ENCODE measurements around the gene BTNL2.

DNA sequence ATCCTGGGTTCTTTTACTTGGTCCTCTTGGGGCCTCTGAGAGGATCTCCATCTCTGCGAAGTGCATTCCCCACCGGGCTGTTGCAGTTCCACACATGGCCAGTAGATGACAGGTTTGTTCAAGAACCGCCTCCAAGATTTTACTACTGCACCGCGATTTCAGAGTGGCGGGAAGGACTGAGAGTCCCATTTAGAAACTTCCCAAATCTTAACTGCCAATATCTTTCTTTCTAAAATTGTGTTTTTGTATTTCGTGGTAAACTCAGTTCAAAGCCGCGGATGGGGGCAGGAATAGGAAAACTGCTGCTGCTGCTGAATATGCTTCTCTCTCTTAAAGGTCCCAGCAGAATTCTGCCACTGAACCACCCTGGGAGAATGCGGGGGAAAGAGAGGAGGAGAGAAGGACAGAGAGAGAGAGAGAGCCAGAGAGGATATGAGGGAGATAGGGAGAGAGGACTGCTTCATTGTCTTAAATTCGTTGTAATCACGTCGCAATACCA, 8.6 kb upstream of the BTNL2 start:
- TF ChIP-seq, protein P1, sequence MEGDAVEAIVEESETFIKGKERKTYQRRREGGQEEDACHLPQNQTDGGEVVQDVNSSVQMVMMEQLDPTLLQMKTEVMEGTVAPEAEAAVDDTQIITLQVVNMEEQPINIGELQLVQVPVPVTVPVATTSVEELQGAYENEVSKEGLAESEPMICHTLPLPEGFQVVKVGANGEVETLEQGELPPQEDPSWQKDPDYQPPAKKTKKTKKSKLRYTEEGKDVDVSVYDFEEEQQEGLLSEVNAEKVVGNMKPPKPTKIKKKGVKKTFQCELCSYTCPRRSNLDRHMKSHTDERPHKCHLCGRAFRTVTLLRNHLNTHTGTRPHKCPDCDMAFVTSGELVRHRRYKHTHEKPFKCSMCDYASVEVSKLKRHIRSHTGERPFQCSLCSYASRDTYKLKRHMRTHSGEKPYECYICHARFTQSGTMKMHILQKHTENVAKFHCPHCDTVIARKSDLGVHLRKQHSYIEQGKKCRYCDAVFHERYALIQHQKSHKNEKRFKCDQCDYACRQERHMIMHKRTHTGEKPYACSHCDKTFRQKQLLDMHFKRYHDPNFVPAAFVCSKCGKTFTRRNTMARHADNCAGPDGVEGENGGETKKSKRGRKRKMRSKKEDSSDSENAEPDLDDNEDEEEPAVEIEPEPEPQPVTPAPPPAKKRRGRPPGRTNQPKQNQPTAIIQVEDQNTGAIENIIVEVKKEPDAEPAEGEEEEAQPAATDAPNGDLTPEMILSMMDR (conservative IDR thresholded peaks at IDR 0.05), result peak; percentile 90
- no peak for TF ChIP-seq EZH2 (IDR thresholded peaks at IDR 0.05; ENCODE audit: low read depth)
